Gastroesophageal sphincter (tissue), 4 donors: ENCODE measurements around the gene ARAP3. TPM values are rescaled to one million over a fixed set of nuclear protein-coding genes. Genes with fewer than 3 reads are reported as not detected.

Experiments
- ATAC-seq: fragments of 150-250 bp; one replicate; pipeline ENCODE4 v1.9.1; 2016; ENCODE audit warnings: mild to moderate bottlenecking, moderate library complexity
- H3K27ac ChIP-seq, 4 donors: fragments of 200-600 bp; sonication (generic) in 3 of 4; 1 replicate in 3 of 4; 2 replicates in 1 of 4; pipeline ENCODE4 v1.5.1; 2016 to 2019
- H3K27me3 ChIP-seq: fragments of 200-600 bp; sonication (generic); one replicate; pipeline ENCODE4 v1.5.1; 2019
- H3K36me3 ChIP-seq, 2 donors: fragments of 200-600 bp; sonication (generic); one replicate each; pipeline ENCODE4 v1.5.1; 2019; ENCODE audit warnings: control low read depth in 1 of 2
- H3K4me1 ChIP-seq, 3 donors: fragments of 200-600 bp; sonication (generic); 1 replicate in 2 of 3; 2 replicates in 1 of 3; pipeline ENCODE4 v1.5.1; 2016 to 2019; ENCODE audit warnings: control low read depth in 2 of 3
- H3K4me3 ChIP-seq, 2 donors: fragments of 200-600 bp; sonication (generic); one replicate each; pipeline ENCODE4 v1.5.1; 2019; ENCODE audit warnings: mild to moderate bottlenecking in 1 of 2, moderate library complexity in 1 of 2
- H3K9me3 ChIP-seq, 3 donors: fragments of 200-600 bp; sonication (generic); one replicate each; pipeline ENCODE4 v1.5.1; 2017 to 2019; ENCODE audit warnings: control low read depth in 2 of 3
- CTCF ChIP-seq, 4 experiments: fragments of 200-600 bp in 2 of 4; fragments of 450-650 bp in 2 of 4; sonication (generic) in 1 of 4; IDR thresholded peaks; one replicate each; pipeline ENCODE4 v1.5.1; 2017 to 2019; ENCODE audit warnings: antibody characterized with exemption in 4 of 4, mild to moderate bottlenecking in 2 of 4, moderate library complexity in 2 of 4
- EP300 ChIP-seq: sonication (generic); formaldehyde crosslinking; IDR thresholded peaks from one replicate; pipeline ENCODE4 v1.6.1; 2017; ENCODE audit warnings: antibody characterized with exemption, mild to moderate bottlenecking
- POLR2A ChIP-seq, 2 donors: fragments of 450-650 bp; IDR thresholded peaks; one replicate each; pipeline ENCODE4 v1.6.1; 2017; ENCODE audit warnings: antibody characterized with exemption in 2 of 2, mild to moderate bottlenecking in 2 of 2, moderate library complexity in 1 of 2
- POLR2AphosphoS5 ChIP-seq: sonication (generic); formaldehyde crosslinking; IDR thresholded peaks from one replicate; pipeline ENCODE4 v1.6.1; 2017; ENCODE audit warnings: antibody characterized with exemption
- WGBS, 2 donors: methylation state at CpG; one replicate each; pipeline ENCODE4 v1.1.5; 2018; ENCODE audit warnings: low coverage in 1 of 2; 5-methylcytosine and 5-hydroxymethylcytosine counted together
- total RNA-seq, 4 donors: library from RNA; depleted of rRNA; stranded (reverse); fragments of >200 nt; gene quantifications; one replicate each; pipeline ENCODE4 v1.1.0, GENCODE V29; 2016

ARAP3 gene
- total RNA-seq, 4 donors from 2014 or later = 5.3 to 7.2 (median 6.2) TPM

GRCh38 chr5:141608046-141608445, 74.0 kb downstream of the ARAP3 start:
- WGBS, 2 donors = 67 to 84% methylated on average over 2 of the region's 2 CpGs
- no peak for TF ChIP-seq CTCF (IDR thresholded peaks at IDR 0.05)
- no peak for TF ChIP-seq EP300
- TF ChIP-seq POLR2AphosphoS5 = no peak
- TF ChIP-seq POLR2A (IDR thresholded peaks at IDR 0.05) = no peak

GRCh38 chr5:141605523-141606277, 76.3 kb downstream of the ARAP3 start:
- no peak for ATAC-seq
- TF ChIP-seq POLR2AphosphoS5 (no peak), POLR2A (IDR thresholded peaks at IDR 0.05) (no peak), CTCF (IDR thresholded peaks at IDR 0.05) (no peak), EP300 (no peak)
- Histone ChIP-seq H3K4me1 (peaks cover 0 to 31% (median 13%) of the 10 kb centered on the region in 3 donors), H3K4me3 (no peak overlapping the region), H3K27ac (peak overlapping the region in 3 of 4 donors; percentile 12 to 63 (median 49)), H3K9me3 (no peaks in the 10 kb centered on the region), H3K36me3 (no peaks in the 10 kb centered on the region), H3K27me3 (no peaks in the 10 kb centered on the region)
- WGBS, 2 donors = 54 to 55% methylated on average over 6 of the region's 6 CpGs

More at GRCh38 chr5:141608046-141608445, 74.0 kb downstream of the ARAP3 start:
- no peak overlapping the region for H3K27ac ChIP-seq
- no peaks in the 10 kb centered on the region for H3K9me3 ChIP-seq
- ATAC-seq = no peak
- no peaks in the 10 kb centered on the region for H3K27me3 ChIP-seq
- peaks cover 0 to 33% (median 13%) of the 10 kb centered on the region in 3 donors for H3K4me1 ChIP-seq
- no peak overlapping the region for H3K4me3 ChIP-seq
- H3K36me3 ChIP-seq = no peaks in the 10 kb centered on the region

GRCh38 chr5:141603923-141604717, 77.9 kb downstream of the ARAP3 start:
- 44 to 46% methylated on average over 4 to 6 of the region's 6 CpGs for WGBS, 2 donors
- H3K4me3 ChIP-seq = no peak overlapping the region

More at GRCh38 chr5:141603923-141604717, 77.9 kb downstream of the ARAP3 start:
- ATAC-seq = peak; percentile 96
- H3K9me3 ChIP-seq = no peaks in the 10 kb centered on the region
- H3K27me3 ChIP-seq = no peaks in the 10 kb centered on the region
- TF ChIP-seq EP300 = no peak
- peak; percentile 15 for TF ChIP-seq POLR2AphosphoS5
- H3K4me1 ChIP-seq = peaks cover 0 to 34% (median 13%) of the 10 kb centered on the region in 3 donors
- peak overlapping the region; percentile 47 to 64 (median 56) for H3K27ac ChIP-seq
- no peaks in the 10 kb centered on the region for H3K36me3 ChIP-seq

Other genes starting within 250 kb of the ARAP3 start
- 10 to 100 TPM; 52.6 to 95.6 (median 63.2) TPM for gene PCDHGC3, start 206.3 kb downstream of the ARAP3 start, total RNA-seq
- gene PCDHGC4, start 197.2 kb downstream of the ARAP3 start, total RNA-seq = 10 to 100 TPM in 1 of 4 donors, 1 to 10 TPM in 2, under 1 TPM in 1; 0.10 to 12.9 (median 2.4) TPM
- gene PCDHGC5, start 193.1 kb downstream of the ARAP3 start, total RNA-seq = 1 to 10 TPM in 3 of 4 donors, under 1 TPM in 1; 0.07 to 5.1 (median 1.8) TPM
- gene DIAPH1, start 63.2 kb downstream of the ARAP3 start, total RNA-seq = 10 to 100 TPM; 35.2 to 62.3 (median 53.4) TPM
- gene HDAC3, start 45.4 kb downstream of the ARAP3 start, total RNA-seq = 10 to 100 TPM; 35.4 to 77.8 (median 37.7) TPM
- gene RELL2, start 45.2 kb downstream of the ARAP3 start, total RNA-seq = 1 to 10 TPM; 2.3 to 5.4 (median 2.8) TPM
- 10 to 100 TPM in 3 of 4 donors, 1 to 10 TPM in 1; 8.2 to 14.8 (median 13.3) TPM for gene FCHSD1, start 30.8 kb downstream of the ARAP3 start, total RNA-seq
- 10 to 100 TPM; 23.0 to 52.8 (median 30.9) TPM for gene PCDH1, start 196.2 kb upstream of the ARAP3 start, total RNA-seq
- gene DELE1, start 241.6 kb upstream of the ARAP3 start, total RNA-seq = 10 to 100 TPM; 38.8 to 92.3 (median 62.5) TPM